ENCODE results near the gene ZNF580. TPM values are rescaled to one million over a fixed set of nuclear protein-coding genes. Genes with fewer than 3 reads are reported as not detected.

Gene ZNF580
- total RNA-seq, 1 donor from 2014 or later, result 38.3 TPM

- Mint-ChIP-seq H3K36me3 (ENCODE audit: low read depth) (peaks cover 33% of the 10 kb centered on the region), H3K27me3 (peaks cover 1% of the 10 kb centered on the region), H3K27ac (peak overlapping the region; percentile 86), H3K4me3 (peak overlapping the region; percentile 82), H3K4me1 (peaks cover 34% of the 10 kb centered on the region), H3K9me3 (no peaks in the 10 kb centered on the region)
- no peak for DNase-seq
- intact Hi-C loops (cut with micrococcal nuclease), result loop anchor here (5.0 to 10.0 kb wide), 3 partner anchors 395 to 665 kb away; partner anchors contain the start of genes PPP6R1, ZNF444 and ZSCAN5A
Observed at GRCh38 chr19:55649268-55650125, 8.7 kb downstream of the ZNF580 start.

- intact Hi-C loops (cut with micrococcal nuclease), result loop anchor here (5.0 to 10.0 kb wide), 3 partner anchors 395 to 665 kb away; partner anchors contain the start of genes PPP6R1, ZNF444 and ZSCAN5A
- H3K36me3 Mint-ChIP-seq (ENCODE audit: low read depth), result peaks cover 30% of the 10 kb centered on the region
- no peak for DNase-seq
- H3K27me3 Mint-ChIP-seq, result peaks cover 1% of the 10 kb centered on the region
- peak overlapping the region; percentile 82 for H3K4me3 Mint-ChIP-seq
- H3K9me3 Mint-ChIP-seq, result no peaks in the 10 kb centered on the region
- peaks cover 32% of the 10 kb centered on the region for H3K4me1 Mint-ChIP-seq
- H3K27ac Mint-ChIP-seq, result peak overlapping the region; percentile 86
Observed at GRCh38 chr19:55650126-55650557, 9.3 kb downstream of the ZNF580 start.

GRCh38 chr19:55650602-55651230 is 9.9 kb downstream of the ZNF580 start:
- H3K27ac Mint-ChIP-seq, result peak overlapping the region; percentile 86
- H3K36me3 Mint-ChIP-seq (ENCODE audit: low read depth), result peaks cover 29% of the 10 kb centered on the region
- H3K4me1 Mint-ChIP-seq, result peaks cover 32% of the 10 kb centered on the region

GRCh38 chr19:55651236-55651635 is 10.4 kb downstream of the ZNF580 start:
- no peak overlapping the region for H3K27ac Mint-ChIP-seq

More at GRCh38 chr19:55650602-55651230, 9.9 kb downstream of the ZNF580 start:
- Mint-ChIP-seq H3K4me3 (peak overlapping the region; percentile 82), H3K9me3 (no peaks in the 10 kb centered on the region), H3K27me3 (peaks cover 1% of the 10 kb centered on the region)
- intact Hi-C loops (cut with micrococcal nuclease), result loop anchor here (5.0 to 10.0 kb wide), 3 partner anchors 396 to 664 kb away; partner anchors contain the start of genes PPP6R1, ZNF444 and ZSCAN5A
- no peak for DNase-seq

GRCh38 chr19:55652311-55653128 is 11.7 kb downstream of the ZNF580 start:
- intact Hi-C loops (cut with micrococcal nuclease), result loop anchor here (1.0 to 10.0 kb wide), 4 partner anchors 20 to 662 kb away; partner anchors contain the start of genes PPP6R1, ZNF444 and ZSCAN5A
- Mint-ChIP-seq H3K36me3 (ENCODE audit: low read depth) (peaks cover 33% of the 10 kb centered on the region), H3K4me1 (peaks cover 43% of the 10 kb centered on the region), H3K27ac (no peak overlapping the region), H3K27me3 (peaks cover 1% of the 10 kb centered on the region), H3K9me3 (no peaks in the 10 kb centered on the region), H3K4me3 (peak overlapping the region; percentile 88)
- DNase-seq, result peak; percentile 62

More at GRCh38 chr19:55651236-55651635, 10.4 kb downstream of the ZNF580 start:
- intact Hi-C loops (cut with micrococcal nuclease), result loop anchor here (5.0 to 10.0 kb wide), 3 partner anchors 396 to 664 kb away; partner anchors contain the start of genes PPP6R1, ZNF444 and ZSCAN5A
- no peaks in the 10 kb centered on the region for H3K9me3 Mint-ChIP-seq
- peaks cover 37% of the 10 kb centered on the region for H3K4me1 Mint-ChIP-seq
- H3K36me3 Mint-ChIP-seq (ENCODE audit: low read depth), result peaks cover 32% of the 10 kb centered on the region
- H3K4me3 Mint-ChIP-seq, result no peak overlapping the region
- DNase-seq, result no peak
- H3K27me3 Mint-ChIP-seq, result peaks cover 1% of the 10 kb centered on the region

GRCh38 chr19:55653651-55654322 is 13.0 kb downstream of the ZNF580 start:
- intact Hi-C loops (cut with micrococcal nuclease), result loop anchor here (1.0 to 10.0 kb wide), 10 partner anchors 10 to 661 kb away; partner anchors contain the start of genes EPN1, FIZ1, PPP6R1 and RPL28
- Mint-ChIP-seq H3K27ac (peak overlapping the region; percentile 99), H3K9me3 (no peaks in the 10 kb centered on the region), H3K4me1 (peaks cover 43% of the 10 kb centered on the region), H3K4me3 (peak overlapping the region; percentile 88), H3K27me3 (peaks cover 1% of the 10 kb centered on the region), H3K36me3 (ENCODE audit: low read depth) (peaks cover 37% of the 10 kb centered on the region)
- DNase-seq, result peak; percentile 99

GRCh38 chr19:55654323-55654867 is 13.6 kb downstream of the ZNF580 start:
- Mint-ChIP-seq H3K9me3 (no peaks in the 10 kb centered on the region), H3K4me1 (peaks cover 42% of the 10 kb centered on the region), H3K27me3 (peaks cover 1% of the 10 kb centered on the region), H3K4me3 (peak overlapping the region; percentile 88), H3K36me3 (ENCODE audit: low read depth) (peaks cover 38% of the 10 kb centered on the region), H3K27ac (peak overlapping the region; percentile 99)
- intact Hi-C loops (cut with micrococcal nuclease), result loop anchor here (1.0 to 10.0 kb wide), 9 partner anchors 11 to 660 kb away; partner anchors contain the start of genes EPN1, FIZ1, PPP6R1 and RPL28
- DNase-seq, result peak; percentile 100

GRCh38 chr19:55654868-55655647 is 14.3 kb downstream of the ZNF580 start, which contains the start of gene U2AF2:
Gene U2AF2 (plus strand): TSS chr19:55655035. CDS start chr19:55655105, 70 bp downstream.
- Mint-ChIP-seq H3K4me1 (peaks cover 37% of the 10 kb centered on the region), H3K36me3 (ENCODE audit: low read depth) (peaks cover 39% of the 10 kb centered on the region), H3K4me3 (peak within 1 kb of the TSS; percentile 88), H3K9me3 (no peaks in the 10 kb centered on the region), H3K27ac (peak within 1 kb of the TSS; percentile 99), H3K27me3 (peaks cover 1% of the 10 kb centered on the region)
- DNase-seq, result peak; percentile 98
- intact Hi-C loops (cut with micrococcal nuclease), result loop anchor here (1.0 to 10.0 kb wide), 9 partner anchors 12 to 660 kb away; partner anchors contain the start of genes EPN1, FIZ1, PPP6R1 and RPL28

GRCh38 chr19:55655648-55656040 is 14.8 kb downstream of the ZNF580 start:
- Mint-ChIP-seq H3K4me1 (peaks cover 33% of the 10 kb centered on the region), H3K27ac (peak overlapping the region; percentile 99), H3K27me3 (peaks cover 1% of the 10 kb centered on the region), H3K36me3 (ENCODE audit: low read depth) (peaks cover 43% of the 10 kb centered on the region), H3K9me3 (no peaks in the 10 kb centered on the region), H3K4me3 (peak overlapping the region; percentile 88)
- DNase-seq, result no peak
- intact Hi-C loops (cut with micrococcal nuclease), result loop anchor here (10.0 kb wide), 2 partner anchors 401 to 659 kb away; partner anchors contain the start of genes PPP6R1 and ZSCAN5A

GRCh38 chr19:55656552-55656951 is 15.8 kb downstream of the ZNF580 start:
- Mint-ChIP-seq H3K27ac (peak overlapping the region; percentile 99), H3K4me1 (peaks cover 30% of the 10 kb centered on the region), H3K27me3 (peaks cover 1% of the 10 kb centered on the region), H3K9me3 (no peaks in the 10 kb centered on the region), H3K36me3 (ENCODE audit: low read depth) (peaks cover 50% of the 10 kb centered on the region), H3K4me3 (peak overlapping the region; percentile 88)
- DNase-seq, result no peak
- intact Hi-C loops (cut with micrococcal nuclease), result loop anchor here (10.0 kb wide), 2 partner anchors 402 to 658 kb away; partner anchors contain the start of genes PPP6R1 and ZSCAN5A

- Mint-ChIP-seq H3K9me3 (no peaks in the 10 kb centered on the region), H3K36me3 (ENCODE audit: low read depth) (peaks cover 54% of the 10 kb centered on the region), H3K27ac (peak overlapping the region; percentile 47), H3K27me3 (peaks cover 1% of the 10 kb centered on the region), H3K4me3 (peak overlapping the region; percentile 88), H3K4me1 (peaks cover 33% of the 10 kb centered on the region)
- DNase-seq, result no peak
- intact Hi-C loops (cut with micrococcal nuclease), result loop anchor here (10.0 kb wide), 2 partner anchors 402 to 658 kb away; partner anchors contain the start of genes PPP6R1 and ZSCAN5A
Observed at GRCh38 chr19:55656988-55657747, 16.4 kb downstream of the ZNF580 start.

All from activated CD4-positive, alpha-beta T cell treated with anti-CD3 and anti-CD28 coated beads, Interleukin-2, amount 10 ng/mL, durations not matched to agents 24 days and 14 days (primary cell).